Pancreas (tissue), 10 donors: ENCODE results near the gene DOCK10. TPM values are rescaled to one million over a fixed set of nuclear protein-coding genes. Genes with fewer than 3 reads are reported as not detected.

Source experiments
- ATAC-seq, 4 donors: fragments of 200-7000 bp; cut with Tn5 transposase; one replicate each; pipeline versions ENCODE4 v1.8.0 to v1.9.1; 2020; ENCODE audit warnings: mild to moderate bottlenecking in 4 of 4, moderate library complexity in 4 of 4
- DNase-seq, 6 donors: peaks; one replicate each; pipeline ENCODE4 v3.0.0-alpha.2; 2020
- FAIRE-seq: peaks from 2 replicates; lab custom pipeline; 2012; peaks lifted over from hg19 to GRCh38; lab: Jason Lieb, UNC
- H3K27ac ChIP-seq, 4 donors: fragments of 200-600 bp; sonication (generic); 1 replicate in 3 of 4; 2 replicates in 1 of 4; pipeline versions ENCODE4 v1.5.0 to v1.8.0; 2020
- H3K27me3 ChIP-seq, 4 donors: fragments of 200-600 bp; one replicate each; pipeline ENCODE4 v1.8.0; 2021
- H3K36me3 ChIP-seq, 3 donors: fragments of 200-600 bp; sonication (generic) in 1 of 3; one replicate each; pipeline versions ENCODE4 v1.5.0 to v1.8.0; 2020 to 2021
- H3K4me1 ChIP-seq, 3 donors: fragments of 200-600 bp; one replicate each; pipeline ENCODE4 v1.8.0; 2021
- H3K4me3 ChIP-seq, 4 donors: fragments of 200-600 bp; sonication (generic) in 2 of 4; one replicate each; pipeline versions ENCODE4 v1.5.0 to v1.8.0; 2020 to 2021
- H3K9me3 ChIP-seq, 4 donors: fragments of 200-600 bp; one replicate each; pipeline ENCODE4 v1.8.0; 2021
- CTCF ChIP-seq, 4 donors: fragments of 200-600 bp; sonication (generic) in 3 of 4; IDR thresholded peaks; one replicate each; pipeline versions ENCODE4 v1.5.0 to v1.8.0; 2021; ENCODE audit warnings: antibody characterized with exemption in 4 of 4
- WGBS, 2 donors: extraction: QIAGEN DNeasy Blood & Tissue Kit; methylation state at CpG; one replicate each; pipeline ENCODE4 v1.1.7; 2013; 5-methylcytosine and 5-hydroxymethylcytosine counted together
- intact Hi-C, 3 donors: fragments of 100-400 bp; cut with DNase I; formaldehyde crosslinking; loops; one replicate each; pipeline versions ENCODE4 v1.11.1 to v1.14.2; 2022
- polyA plus RNA-seq, 2 donors: library from polyadenylated mRNA; stranded (reverse); fragments of 200-250 nt; gene quantifications; one replicate each; pipeline ENCODE4 v1.2.3, GENCODE V29; 2013
- total RNA-seq, 6 donors: library from RNA; stranded (reverse); fragmentation: NEBNext Ultra II Directional in 4 of 6; extraction: Animal tissue kit (Norgen Biotek cat#: 25700) in 4 of 6; gene quantifications; one replicate each; pipeline versions ENCODE4 v1.2.1 to v1.2.4, GENCODE V29; 2021 to 2023
- donor health status: healthy with polysubstance abuse.
- donor health status: DM: no; HTN: no; CAD: no; lungs with moderate emphysema.
- donor health status: DM: no; HTN: no; CAD: no.
- donor health status: control.
- donor health status: control.
- donor health status: Bipolar disorder and iron deficiency.
- donor health status: DM: yes; HTN: yes; CAD: no.
- donor health status: DM: no; HTN: no; CAD: no.
- donor health status: DM: no; HTN: no; CAD: no.
- donor health status: DM: yes; HTN: yes; CAD: no.

The DOCK10 gene
- total and polyA plus RNA-seq, 8 donors = 0.95 to 16.3 (median 2.7) TPM

- no peaks in the 10 kb centered on the region for H3K36me3 ChIP-seq
- no peaks in the 10 kb centered on the region for H3K27me3 ChIP-seq
- TF ChIP-seq CTCF (IDR thresholded peaks at IDR 0.05) = no peak
- ATAC-seq = peak in 2 of 4 donors; percentile 56 to 81
- DNase-seq = no peak
- no peak for FAIRE-seq
- WGBS, 2 donors = 69 to 77% methylated on average over 6 of the region's 6 CpGs
- no peak overlapping the region for H3K4me3 ChIP-seq
- H3K9me3 ChIP-seq = no peaks in the 10 kb centered on the region
- H3K4me1 ChIP-seq = no peaks in the 10 kb centered on the region
- intact Hi-C loops = no loop called here
- no peak overlapping the region for H3K27ac ChIP-seq
These were observed 89.2 kb downstream of the DOCK10 start for GRCh38 chr2:224952936-224953657.

GRCh38 chr2:224951723-224952481 is 90.4 kb downstream of the DOCK10 start:
- H3K27ac ChIP-seq = no peak overlapping the region
- no peak for TF ChIP-seq CTCF (IDR thresholded peaks at IDR 0.05)
- intact Hi-C loops = no loop called here
- ATAC-seq (no peak), DNase-seq (no peak), FAIRE-seq (no peak)
- 73 to 78% methylated on average over 7 of the region's 7 CpGs for WGBS, 2 donors
- no peaks in the 10 kb centered on the region for H3K27me3 ChIP-seq
- H3K9me3 ChIP-seq = no peaks in the 10 kb centered on the region
- H3K4me3 ChIP-seq = no peak overlapping the region
- no peaks in the 10 kb centered on the region for H3K36me3 ChIP-seq
- H3K4me1 ChIP-seq = no peaks in the 10 kb centered on the region

- no peaks in the 10 kb centered on the region for H3K4me1 ChIP-seq
- FAIRE-seq = no peak
- 54 to 55% methylated on average over 4 of the region's 4 CpGs for WGBS, 2 donors
- H3K9me3 ChIP-seq = no peaks in the 10 kb centered on the region
- TF ChIP-seq CTCF (IDR thresholded peaks at IDR 0.05) = no peak
- no peak overlapping the region for H3K27ac ChIP-seq
- no peak for DNase-seq
- H3K4me3 ChIP-seq = no peak overlapping the region
- ATAC-seq = peak in 2 of 4 donors; percentile 51 to 56
- intact Hi-C loops = no loop called here
- no peaks in the 10 kb centered on the region for H3K27me3 ChIP-seq
- H3K36me3 ChIP-seq = no peaks in the 10 kb centered on the region
These were observed 93.4 kb downstream of the DOCK10 start for GRCh38 chr2:224948859-224949258.

- DNase-seq (no peak), FAIRE-seq (no peak), ATAC-seq (no peak)
- Histone ChIP-seq H3K36me3 (no peaks in the 10 kb centered on the region), H3K4me1 (no peaks in the 10 kb centered on the region), H3K4me3 (no peak overlapping the region), H3K9me3 (no peaks in the 10 kb centered on the region), H3K27me3 (no peaks in the 10 kb centered on the region), H3K27ac (no peak overlapping the region)
- intact Hi-C loops = no loop called here
- TF ChIP-seq CTCF (IDR thresholded peaks at IDR 0.05) = no peak
These were observed 94.3 kb downstream of the DOCK10 start for GRCh38 chr2:224948005-224948404.

- WGBS, 2 donors = 74 to 76% methylated on average over 4 of the region's 4 CpGs
- ATAC-seq = no peak
- Histone ChIP-seq H3K9me3 (no peaks in the 10 kb centered on the region), H3K4me3 (no peak overlapping the region), H3K36me3 (no peaks in the 10 kb centered on the region), H3K27me3 (no peaks in the 10 kb centered on the region), H3K4me1 (no peaks in the 10 kb centered on the region), H3K27ac (no peak overlapping the region)
- intact Hi-C loops = no loop called here
- TF ChIP-seq CTCF (IDR thresholded peaks at IDR 0.05) = no peak
- FAIRE-seq = no peak
- DNase-seq = no peak
These were observed 94.7 kb downstream of the DOCK10 start for GRCh38 chr2:224947566-224947965.
